Iris pigment epithelial cell (primary cell): ENCODE results near the gene LDAH.

ENCODE experiments used
- DNase-seq: peaks from one replicate; pipeline ENCODE4 v3.0.0-alpha.2; 2011; ENCODE audit warnings: low read depth

Gene LDAH

GRCh38 chr2:20682167-20682920, 140.6 kb downstream of the LDAH start:
- DNase-seq: peak; percentile 34

GRCh38 chr2:20680744-20681375, 142.0 kb downstream of the LDAH start:
- DNase-seq: no peak

- no peak for DNase-seq
These were observed 144.1 kb downstream of the LDAH start for GRCh38 chr2:20678780-20679179.

GRCh38 chr2:20678086-20678395, 144.9 kb downstream of the LDAH start:
- DNase-seq: no peak

GRCh38 chr2:20677301-20678085, 145.4 kb downstream of the LDAH start:
- no peak for DNase-seq

- no peak for DNase-seq
These were observed 146.3 kb downstream of the LDAH start for GRCh38 chr2:20676353-20677215.

- DNase-seq: no peak
These were observed 147.1 kb downstream of the LDAH start for GRCh38 chr2:20675701-20676352.

- DNase-seq: peak; percentile 74
These were observed 147.8 kb downstream of the LDAH start for GRCh38 chr2:20674974-20675679.

- DNase-seq: no peak
These were observed 148.5 kb downstream of the LDAH start for GRCh38 chr2:20674309-20674965.

GRCh38 chr2:20673686-20674308, 149.1 kb downstream of the LDAH start:
- no peak for DNase-seq

GRCh38 chr2:20672201-20672951, 150.5 kb downstream of the LDAH start:
- DNase-seq: no peak

- DNase-seq: no peak
These were observed 151.2 kb downstream of the LDAH start for GRCh38 chr2:20671736-20672080.

- no peak for DNase-seq
These were observed 151.7 kb downstream of the LDAH start for GRCh38 chr2:20671036-20671735.

- no peak for DNase-seq
These were observed 152.4 kb downstream of the LDAH start for GRCh38 chr2:20670315-20671035.

GRCh38 chr2:20669562-20670314, 153.2 kb downstream of the LDAH start:
- no peak for DNase-seq

- no peak for DNase-seq
These were observed 153.9 kb downstream of the LDAH start for GRCh38 chr2:20668871-20669475.

GRCh38 chr2:20668451-20668850, 154.4 kb downstream of the LDAH start:
- no peak for DNase-seq
